Neural progenitor cell (in vitro differentiated cells): ENCODE data around the gene MUC7. TPM values are rescaled to one million over a fixed set of nuclear protein-coding genes. Genes with fewer than 3 reads are reported as not detected.

ENCODE experiments used
- DNase-seq: peaks from one replicate; pipeline ENCODE4 v3.0.0-alpha.2; 2016; ENCODE audit warnings: low spot score
- H2AFZ ChIP-seq: fragments of 200-600 bp; sonication (generic); replicated peaks from 2 replicates; pipeline ENCODE4 v1.6.1; 2016; ENCODE audit warnings: antibody characterized with exemption
- H3F3A ChIP-seq: fragments of 200-600 bp; sonication (generic); 2 replicates; pipeline ENCODE4 v1.6.1; 2016; ENCODE audit warnings: antibody characterized with exemption, low read depth
- H3K27ac ChIP-seq: fragments of 200-600 bp; sonication (generic); 2 replicates; pipeline ENCODE4 v1.5.1; 2016; ENCODE audit warnings: mild to moderate bottlenecking
- H3K27me3 ChIP-seq: fragments of 200-600 bp; sonication (generic); 2 replicates; pipeline ENCODE4 v1.6.1; 2016; ENCODE audit warnings: mild to moderate bottlenecking, moderate library complexity
- H3K36me3 ChIP-seq: fragments of 200-600 bp; sonication (generic); 2 replicates; pipeline ENCODE4 v1.5.1; 2016
- H3K4me1 ChIP-seq: fragments of 200-600 bp; sonication (generic); 2 replicates; pipeline ENCODE4 v1.6.1; 2016; ENCODE audit warnings: mixed run types
- H3K4me2 ChIP-seq: fragments of 200-600 bp; sonication (generic); 2 replicates; pipeline ENCODE4 v1.6.1; 2016
- H3K4me3 ChIP-seq: fragments of 200-600 bp; sonication (generic); 2 replicates; pipeline ENCODE4 v1.5.1; 2016
- H3K79me2 ChIP-seq: fragments of 200-600 bp; sonication (generic); 2 replicates; pipeline ENCODE4 v1.6.1; 2016; ENCODE audit warnings: low read depth
- H3K9ac ChIP-seq: fragments of 200-600 bp; sonication (generic); 2 replicates; pipeline ENCODE4 v1.6.1; 2016
- H3K9me3 ChIP-seq: fragments of 200-600 bp; sonication (generic); 2 replicates; pipeline ENCODE4 v1.5.1; 2016; ENCODE audit warnings: low read depth
- H4K20me1 ChIP-seq: fragments of 200-600 bp; sonication (generic); 2 replicates; pipeline ENCODE4 v1.6.1; 2016; ENCODE audit warnings: low read depth
- H3K27ac Mint-ChIP-seq: 3 replicates; pipeline ENCODE4 v1.8.0; 2021; ENCODE audit warnings: mixed read lengths
- H3K27me3 Mint-ChIP-seq: 2 replicates; pipeline ENCODE4 v1.8.0; 2022; ENCODE audit warnings: low read depth, mild to moderate bottlenecking, inconsistent platforms, moderate library complexity, mixed read lengths; ENCODE audit not compliant: insufficient read depth
- H3K36me3 Mint-ChIP-seq: 3 replicates; pipeline ENCODE4 v1.8.0; 2021; ENCODE audit warnings: mixed read lengths
- H3K4me1 Mint-ChIP-seq: 3 replicates; pipeline ENCODE4 v1.8.0; 2021; ENCODE audit warnings: mixed read lengths
- H3K4me3 Mint-ChIP-seq: 3 replicates; pipeline ENCODE4 v1.8.0; 2021; ENCODE audit warnings: mild to moderate bottlenecking, moderate library complexity, mixed read lengths
- H3K9me3 Mint-ChIP-seq: 3 replicates; pipeline ENCODE4 v1.8.0; 2020; ENCODE audit warnings: mixed read lengths
- CTCF ChIP-seq: fragments of 200-600 bp; sonication (generic); IDR thresholded peaks from 2 replicates; pipeline ENCODE4 v1.5.1; 2017; ENCODE audit warnings: antibody characterized with exemption, mild to moderate bottlenecking
- EZH2 ChIP-seq: fragments of 200-600 bp; sonication (generic); IDR thresholded peaks from 2 replicates; pipeline ENCODE4 v1.6.1; 2017; ENCODE audit warnings: antibody characterized with exemption, mild to moderate bottlenecking, moderate library complexity
- EZH2phosphoT487 ChIP-seq: fragments of 200-600 bp; sonication (generic); IDR thresholded peaks from 2 replicates; pipeline ENCODE4 v1.6.1; 2017; ENCODE audit warnings: antibody characterized with exemption
- total RNA-seq: library from RNA; depleted of rRNA; stranded (reverse); fragments of >200 nt; gene quantifications from 2 replicates; pipeline ENCODE4 v1.2.3, GENCODE V29; 2015; ENCODE audit warnings: low replicate concordance

The MUC7 gene
- total RNA-seq, 1 donor from 2014 or later: not detected

- DNase-seq: no peak
- Mint-ChIP-seq H3K27ac (no peak overlapping the region), H3K4me3 (no peak overlapping the region), H3K36me3 (no peaks in the 10 kb centered on the region), H3K9me3 (no peaks in the 10 kb centered on the region), H3K4me1 (no peaks in the 10 kb centered on the region), H3K27me3 (peaks cover 2% of the 10 kb centered on the region)
- Histone ChIP-seq H3K9me3 (no peaks in the 10 kb centered on the region), H3K4me2 (no peak overlapping the region), H3K9ac (no peak overlapping the region), H3K27ac (no peak overlapping the region), H3K4me3 (no peak overlapping the region), H3K27me3 (no peaks in the 10 kb centered on the region), H3K79me2 (no peaks in the 10 kb centered on the region), H3K4me1 (no peaks in the 10 kb centered on the region), H3K36me3 (no peaks in the 10 kb centered on the region), H2AFZ (no peak overlapping the region), H4K20me1 (no peaks in the 10 kb centered on the region), H3F3A (no peaks in the 10 kb centered on the region)
- TF ChIP-seq EZH2 (no peak), EZH2phosphoT487 (no peak), CTCF (no peak)
These were observed 22.8 kb upstream of the MUC7 start for GRCh38 chr4:70449220-70449619.

GRCh38 chr4:70452946-70453345, 19.1 kb upstream of the MUC7 start:
- no peak for DNase-seq
- no peak overlapping the region for H2AFZ ChIP-seq
- TF ChIP-seq EZH2phosphoT487: no peak
- TF ChIP-seq CTCF: no peak
- TF ChIP-seq EZH2: no peak
- no peaks in the 10 kb centered on the region for H3F3A ChIP-seq
- H3K27me3 ChIP-seq: no peaks in the 10 kb centered on the region
- H3K9ac ChIP-seq: no peak overlapping the region
- Mint-ChIP-seq H3K9me3 (no peaks in the 10 kb centered on the region), H3K4me1 (no peaks in the 10 kb centered on the region), H3K27me3 (peaks cover 2% of the 10 kb centered on the region), H3K27ac (no peak overlapping the region), H3K36me3 (no peaks in the 10 kb centered on the region), H3K4me3 (no peak overlapping the region)
- H3K4me1 ChIP-seq: no peaks in the 10 kb centered on the region
- H3K27ac ChIP-seq: no peak overlapping the region
- H3K9me3 ChIP-seq: no peaks in the 10 kb centered on the region
- no peak overlapping the region for H3K4me3 ChIP-seq
- no peaks in the 10 kb centered on the region for H4K20me1 ChIP-seq
- H3K36me3 ChIP-seq: no peaks in the 10 kb centered on the region
- H3K4me2 ChIP-seq: no peak overlapping the region
- H3K79me2 ChIP-seq: no peaks in the 10 kb centered on the region

- Mint-ChIP-seq H3K27ac (no peak overlapping the region), H3K36me3 (no peaks in the 10 kb centered on the region), H3K9me3 (no peaks in the 10 kb centered on the region), H3K27me3 (no peaks in the 10 kb centered on the region), H3K4me3 (no peak overlapping the region), H3K4me1 (no peaks in the 10 kb centered on the region)
- Histone ChIP-seq H3F3A (no peaks in the 10 kb centered on the region), H3K9me3 (no peaks in the 10 kb centered on the region), H3K27ac (no peak overlapping the region), H3K4me1 (no peaks in the 10 kb centered on the region), H2AFZ (no peak overlapping the region), H3K9ac (no peak overlapping the region), H3K27me3 (no peaks in the 10 kb centered on the region), H3K36me3 (no peaks in the 10 kb centered on the region), H3K79me2 (no peaks in the 10 kb centered on the region), H4K20me1 (no peaks in the 10 kb centered on the region), H3K4me3 (no peak overlapping the region), H3K4me2 (no peak overlapping the region)
- no peak for DNase-seq
- TF ChIP-seq EZH2: no peak
- TF ChIP-seq CTCF: no peak
- no peak for TF ChIP-seq EZH2phosphoT487
These were observed 8.7 kb upstream of the MUC7 start for GRCh38 chr4:70463335-70463734.
